ENCODE data around the gene ROR2.

GRCh38 chr9:91787931-91788330, 162.1 kb downstream of the ROR2 start:
- no peak for TF ChIP-seq POLR2A (IDR thresholded peaks at IDR 0.05; ENCODE audit: low read length)
- no peak for TF ChIP-seq GATA1 (IDR thresholded peaks at IDR 0.05; ENCODE audit: low read depth, low read length)
